HG02852 (cell line): ENCODE measurements around the gene PTPRD.

Experiments used
- ATAC-seq: cut with Tn5 transposase; IDR thresholded peaks from one replicate; pipeline ENCODE4 v1.9.1; 2021; ENCODE audit warnings: mild to moderate bottlenecking, moderate library complexity; ENCODE audit not compliant: unreplicated experiment

Gene PTPRD

GRCh38 chr9:8569823-8570222 is 2043.0 kb downstream of the PTPRD start:
- ATAC-seq, result no peak

GRCh38 chr9:8567963-8568579 is 2044.7 kb downstream of the PTPRD start:
- ATAC-seq, result no peak

GRCh38 chr9:8564960-8565359 is 2047.8 kb downstream of the PTPRD start:
- no peak for ATAC-seq

- ATAC-seq, result no peak
Observed at GRCh38 chr9:8560560-8561525, 2052.0 kb downstream of the PTPRD start.

GRCh38 chr9:8558176-8558575 is 2054.6 kb downstream of the PTPRD start:
- no peak for ATAC-seq

- no peak for ATAC-seq
Observed at GRCh38 chr9:8555762-8556500, 2056.9 kb downstream of the PTPRD start.

GRCh38 chr9:8553444-8553843 is 2059.4 kb downstream of the PTPRD start:
- ATAC-seq, result no peak

GRCh38 chr9:8552732-8553131 is 2060.1 kb downstream of the PTPRD start:
- no peak for ATAC-seq

- no peak for ATAC-seq
Observed at GRCh38 chr9:8549214-8549613, 2063.6 kb downstream of the PTPRD start.

GRCh38 chr9:8543219-8543618 is 2069.6 kb downstream of the PTPRD start:
- no peak for ATAC-seq

- no peak for ATAC-seq
Observed at GRCh38 chr9:8542537-8542936, 2070.3 kb downstream of the PTPRD start.

GRCh38 chr9:8539681-8540197 is 2073.1 kb downstream of the PTPRD start:
- ATAC-seq, result no peak

- no peak for ATAC-seq
Observed at GRCh38 chr9:8536845-8537244, 2076.0 kb downstream of the PTPRD start.

- no peak for ATAC-seq
Observed at GRCh38 chr9:8534828-8535227, 2078.0 kb downstream of the PTPRD start.

- no peak for ATAC-seq
Observed at GRCh38 chr9:8533681-8534080, 2079.1 kb downstream of the PTPRD start.

GRCh38 chr9:8531826-8532415 is 2080.9 kb downstream of the PTPRD start:
- no peak for ATAC-seq

- ATAC-seq, result no peak
Observed at GRCh38 chr9:8521112-8521511, 2091.7 kb downstream of the PTPRD start.

GRCh38 chr9:8515748-8516147 is 2097.1 kb downstream of the PTPRD start:
- no peak for ATAC-seq

GRCh38 chr9:8514760-8515159 is 2098.0 kb downstream of the PTPRD start:
- ATAC-seq, result no peak

- ATAC-seq, result no peak
Observed at GRCh38 chr9:8508671-8509290, 2104.0 kb downstream of the PTPRD start.
